Measurements from ENCODE around the gene TSSC4.

Gene TSSC4

GRCh38 chr11:2451916-2452315 is 51.4 kb downstream of the TSSC4 start:
- H3K27ac ChIP-seq (ENCODE audit: low read length) = no peak overlapping the region
- peaks cover 83% of the 10 kb centered on the region for H3K27me3 ChIP-seq (ENCODE audit: control insufficient read depth, insufficient read depth, low read length)
- no peaks in the 10 kb centered on the region for H3K4me1 ChIP-seq (ENCODE audit: control insufficient read depth, low read depth, low read length)
- H3K9me3 ChIP-seq (ENCODE audit: control insufficient read depth, low read depth, low read length) = no peaks in the 10 kb centered on the region
- no peak overlapping the region for H3K4me3 ChIP-seq (ENCODE audit: low read length)
- no peaks in the 10 kb centered on the region for H3K36me3 ChIP-seq (ENCODE audit: control insufficient read depth, low read depth, low read length)
- H3K9ac ChIP-seq (ENCODE audit: low read length) = no peak overlapping the region

- no peak overlapping the region for H3K9ac ChIP-seq (ENCODE audit: low read length)
- no peaks in the 10 kb centered on the region for H3K36me3 ChIP-seq (ENCODE audit: control insufficient read depth, low read depth, low read length)
- H3K9me3 ChIP-seq (ENCODE audit: control insufficient read depth, low read depth, low read length) = no peaks in the 10 kb centered on the region
- H3K4me3 ChIP-seq (ENCODE audit: low read length) = no peak overlapping the region
- no peak overlapping the region for H3K27ac ChIP-seq (ENCODE audit: low read length)
- H3K27me3 ChIP-seq (ENCODE audit: control insufficient read depth, insufficient read depth, low read length) = peaks cover 78% of the 10 kb centered on the region
- H3K4me1 ChIP-seq (ENCODE audit: control insufficient read depth, low read depth, low read length) = no peaks in the 10 kb centered on the region
Measured at GRCh38 chr11:2452321-2453012, 51.9 kb downstream of the TSSC4 start.

GRCh38 chr11:2453436-2453835 is 52.9 kb downstream of the TSSC4 start:
- H3K9ac ChIP-seq (ENCODE audit: low read length) = no peak overlapping the region
- H3K9me3 ChIP-seq (ENCODE audit: control insufficient read depth, low read depth, low read length) = no peaks in the 10 kb centered on the region
- peaks cover 78% of the 10 kb centered on the region for H3K27me3 ChIP-seq (ENCODE audit: control insufficient read depth, insufficient read depth, low read length)
- no peaks in the 10 kb centered on the region for H3K36me3 ChIP-seq (ENCODE audit: control insufficient read depth, low read depth, low read length)
- H3K4me3 ChIP-seq (ENCODE audit: low read length) = no peak overlapping the region
- H3K4me1 ChIP-seq (ENCODE audit: control insufficient read depth, low read depth, low read length) = no peaks in the 10 kb centered on the region
- no peak overlapping the region for H3K27ac ChIP-seq (ENCODE audit: low read length)
